GM21717 (cell line): ENCODE results near the gene HES7.
"Not testable (repeated sequence)": the region's sequence is repeated elsewhere in the genome, so short reads cannot be mapped to it uniquely, and the experiment has no call there.

Source experiments
- ATAC-seq: cut with Tn5 transposase; IDR thresholded peaks from one replicate; pipeline ENCODE4 v1.9.1; 2021; ENCODE audit warnings: mild to moderate bottlenecking, moderate library complexity; ENCODE audit not compliant: unreplicated experiment

HES7 gene

GRCh38 chr17:8123695-8124349 lies at the start of gene HES7:
Gene HES7 (minus strand): TSS chr17:8124106. CDS start chr17:8124084, 22 bp downstream.
- ATAC-seq: no peak

- peak; percentile 51 for ATAC-seq
Observed at GRCh38 chr17:8173056-8173870, 49.4 kb upstream of the HES7 start.

GRCh38 chr17:8170186-8170585 lies 46.3 kb upstream of the HES7 start:
- not testable (repeated sequence) for ATAC-seq

- ATAC-seq: no peak
Observed at GRCh38 chr17:8167526-8167925, 43.6 kb upstream of the HES7 start.

- ATAC-seq: no peak
Observed at GRCh38 chr17:8166731-8167130, 42.8 kb upstream of the HES7 start.

- no peak for ATAC-seq
Observed at GRCh38 chr17:8164815-8165131, 40.9 kb upstream of the HES7 start.

GRCh38 chr17:8163978-8164814 lies 40.3 kb upstream of the HES7 start:
- no peak for ATAC-seq

GRCh38 chr17:8162997-8163977 lies 39.4 kb upstream of the HES7 start:
- no peak for ATAC-seq

- no peak for ATAC-seq
Observed at GRCh38 chr17:8162233-8162996, 38.5 kb upstream of the HES7 start, which contains the start of gene VAMP2. Gene VAMP2 (minus strand): TSS chr17:8162948. CDS start chr17:8162879, 69 bp downstream.

- ATAC-seq: no peak
Observed at GRCh38 chr17:8161289-8162232, 37.7 kb upstream of the HES7 start.

GRCh38 chr17:8160741-8161221 lies 36.9 kb upstream of the HES7 start:
- no peak for ATAC-seq

- no peak for ATAC-seq
Observed at GRCh38 chr17:8160224-8160577, 36.3 kb upstream of the HES7 start.

GRCh38 chr17:8159459-8160223 lies 35.7 kb upstream of the HES7 start:
- ATAC-seq: no peak

GRCh38 chr17:8159032-8159400 lies 35.1 kb upstream of the HES7 start:
- no peak for ATAC-seq

GRCh38 chr17:8158267-8159031 lies 34.5 kb upstream of the HES7 start:
- ATAC-seq: no peak

- peak; percentile 60 for ATAC-seq
Observed at GRCh38 chr17:8156246-8156992, 32.5 kb upstream of the HES7 start.

- no peak for ATAC-seq
Observed at GRCh38 chr17:8155996-8156245, 32.0 kb upstream of the HES7 start.
